Cardiac muscle cell (in vitro differentiated cells and primary cell): ENCODE results near the gene RECQL5. TPM values are rescaled to one million over a fixed set of nuclear protein-coding genes. Genes with fewer than 3 reads are reported as not detected.

ENCODE experiments used
- DNase-seq, 2 donors: peaks; one replicate each; pipeline versions ENCODE4 v3.0.0 to v3.0.0-alpha.2; 2010 to 2017; ENCODE audit warnings: low read depth in 1 of 2, low spot score in 1 of 2
- H3K27ac ChIP-seq: fragments of 200-600 bp; sonication (generic); 2 replicates; pipeline ENCODE4 v1.5.1; 2016
- H3K27me3 ChIP-seq: fragments of 200-600 bp; sonication (generic); 2 replicates; pipeline ENCODE4 v1.6.0; 2016; ENCODE audit warnings: control low read depth
- H3K36me3 ChIP-seq: fragments of 200-600 bp; sonication (generic); 2 replicates; pipeline ENCODE4 v1.5.1; 2016; ENCODE audit warnings: control low read depth
- H3K4me1 ChIP-seq: fragments of 200-600 bp; sonication (generic); 2 replicates; pipeline ENCODE4 v1.8.1; 2017; ENCODE audit warnings: low read depth, mild to moderate bottlenecking, mixed run types
- H3K4me3 ChIP-seq: fragments of 200-600 bp; sonication (generic); 2 replicates; pipeline ENCODE4 v1.5.1; 2016; ENCODE audit warnings: mild to moderate bottlenecking
- H3K9me3 ChIP-seq: fragments of 200-600 bp; sonication (generic); 2 replicates; pipeline ENCODE4 v1.5.1; 2017; ENCODE audit warnings: low read depth, mild to moderate bottlenecking, control low read depth
- polyA plus RNA-seq: library from polyadenylated mRNA; unstranded; fragments of >200 nt; fragmentation: Nextera tagmentation; extraction: Ambion mirVana; gene quantifications from 2 replicates; pipeline ENCODE4 v1.2.1, GENCODE V29; 2016
- total RNA-seq: library from RNA; depleted of rRNA; stranded (reverse); fragments of >200 nt; gene quantifications from 2 replicates; pipeline ENCODE4 v1.2.3, GENCODE V29; 2016
- TF ChIP-seq, protein P1 (sequence below): IDR thresholded peaks from 2 replicates; pipeline ENCODE4 v1.5.1; 2012; ENCODE audit warnings: low read depth, mild to moderate bottlenecking, low read length

RECQL5 gene
- total and polyA plus RNA-seq, 2 experiments from 2014 or later = 28.6 to 43.1 TPM

DNA sequence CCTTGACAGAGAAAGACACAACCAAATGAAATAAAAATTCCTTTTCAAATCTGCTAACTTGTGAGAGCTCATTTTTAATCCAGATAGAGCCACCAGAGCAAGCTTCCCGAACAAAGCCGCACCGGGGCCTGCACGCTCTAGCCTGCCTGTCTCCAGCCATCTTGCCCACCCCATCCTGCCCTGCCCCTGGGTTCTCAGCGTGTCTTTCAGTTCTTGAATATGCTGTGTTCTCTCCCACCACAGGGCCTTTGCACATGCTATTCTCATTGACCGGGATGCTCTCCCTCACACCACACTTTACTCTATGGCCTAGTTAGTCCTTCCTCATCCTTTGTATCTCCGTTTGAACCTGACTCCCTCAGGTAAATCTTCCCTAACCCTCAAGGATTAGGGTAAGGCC, 19.0 kb downstream of the RECQL5 start:
- Histone ChIP-seq H3K4me1 (no peaks in the 10 kb centered on the region), H3K9me3 (no peaks in the 10 kb centered on the region), H3K36me3 (peaks cover 14% of the 10 kb centered on the region), H3K27me3 (no peaks in the 10 kb centered on the region), H3K27ac (no peak overlapping the region), H3K4me3 (no peak overlapping the region)
- no peak for DNase-seq
- TF ChIP-seq, protein P1, sequence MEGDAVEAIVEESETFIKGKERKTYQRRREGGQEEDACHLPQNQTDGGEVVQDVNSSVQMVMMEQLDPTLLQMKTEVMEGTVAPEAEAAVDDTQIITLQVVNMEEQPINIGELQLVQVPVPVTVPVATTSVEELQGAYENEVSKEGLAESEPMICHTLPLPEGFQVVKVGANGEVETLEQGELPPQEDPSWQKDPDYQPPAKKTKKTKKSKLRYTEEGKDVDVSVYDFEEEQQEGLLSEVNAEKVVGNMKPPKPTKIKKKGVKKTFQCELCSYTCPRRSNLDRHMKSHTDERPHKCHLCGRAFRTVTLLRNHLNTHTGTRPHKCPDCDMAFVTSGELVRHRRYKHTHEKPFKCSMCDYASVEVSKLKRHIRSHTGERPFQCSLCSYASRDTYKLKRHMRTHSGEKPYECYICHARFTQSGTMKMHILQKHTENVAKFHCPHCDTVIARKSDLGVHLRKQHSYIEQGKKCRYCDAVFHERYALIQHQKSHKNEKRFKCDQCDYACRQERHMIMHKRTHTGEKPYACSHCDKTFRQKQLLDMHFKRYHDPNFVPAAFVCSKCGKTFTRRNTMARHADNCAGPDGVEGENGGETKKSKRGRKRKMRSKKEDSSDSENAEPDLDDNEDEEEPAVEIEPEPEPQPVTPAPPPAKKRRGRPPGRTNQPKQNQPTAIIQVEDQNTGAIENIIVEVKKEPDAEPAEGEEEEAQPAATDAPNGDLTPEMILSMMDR = no peak

DNA sequence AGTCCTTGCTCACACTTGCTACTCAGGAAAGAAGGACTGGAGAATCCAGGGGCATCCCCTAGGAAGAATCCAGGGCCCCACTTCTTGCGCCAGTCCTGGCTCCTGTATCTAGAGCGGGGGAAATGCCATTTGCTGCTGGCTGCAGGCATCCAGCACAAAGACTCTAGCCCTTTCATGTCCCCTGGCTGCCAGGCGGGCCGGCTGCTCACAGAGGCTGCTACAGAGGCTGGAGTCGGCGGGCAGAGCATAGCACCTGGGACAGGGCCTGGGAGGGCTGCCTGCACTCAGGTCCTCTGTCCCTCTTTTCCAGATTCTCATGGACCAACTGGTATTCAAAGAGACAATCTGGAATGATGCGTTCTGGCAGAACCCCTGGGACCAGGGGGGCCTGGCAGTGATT, 19.9 kb downstream of the RECQL5 start:
- Histone ChIP-seq H3K27ac (no peak overlapping the region), H3K9me3 (no peaks in the 10 kb centered on the region), H3K4me3 (no peak overlapping the region), H3K27me3 (no peaks in the 10 kb centered on the region), H3K4me1 (no peaks in the 10 kb centered on the region), H3K36me3 (peaks cover 14% of the 10 kb centered on the region)
- TF ChIP-seq, protein P1 = no peak
- DNase-seq = no peak

DNA sequence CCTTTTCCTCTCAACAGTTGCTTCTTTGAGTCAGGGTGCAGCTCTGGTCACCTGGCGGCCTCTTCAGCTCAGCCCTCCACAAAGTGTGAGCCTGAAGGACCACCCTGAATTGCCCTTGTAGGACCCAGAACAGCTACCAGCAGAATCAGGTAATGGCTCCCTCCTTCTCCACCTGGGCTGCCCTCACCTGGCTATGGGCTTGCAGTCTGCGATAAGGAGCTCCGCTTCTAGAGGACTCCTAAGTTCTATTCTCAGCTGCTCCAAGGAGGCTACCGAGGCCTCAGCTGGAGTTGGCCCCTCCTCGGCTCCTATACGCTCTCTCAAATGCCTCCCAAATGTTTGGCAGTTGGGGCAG, 20.3 kb downstream of the RECQL5 start:
- H3K27ac ChIP-seq = no peak overlapping the region
- no peaks in the 10 kb centered on the region for H3K27me3 ChIP-seq
- DNase-seq = no peak
- TF ChIP-seq, protein P1 = no peak
- H3K4me3 ChIP-seq = no peak overlapping the region
- H3K9me3 ChIP-seq = no peaks in the 10 kb centered on the region
- peaks cover 12% of the 10 kb centered on the region for H3K36me3 ChIP-seq
- no peaks in the 10 kb centered on the region for H3K4me1 ChIP-seq

DNA sequence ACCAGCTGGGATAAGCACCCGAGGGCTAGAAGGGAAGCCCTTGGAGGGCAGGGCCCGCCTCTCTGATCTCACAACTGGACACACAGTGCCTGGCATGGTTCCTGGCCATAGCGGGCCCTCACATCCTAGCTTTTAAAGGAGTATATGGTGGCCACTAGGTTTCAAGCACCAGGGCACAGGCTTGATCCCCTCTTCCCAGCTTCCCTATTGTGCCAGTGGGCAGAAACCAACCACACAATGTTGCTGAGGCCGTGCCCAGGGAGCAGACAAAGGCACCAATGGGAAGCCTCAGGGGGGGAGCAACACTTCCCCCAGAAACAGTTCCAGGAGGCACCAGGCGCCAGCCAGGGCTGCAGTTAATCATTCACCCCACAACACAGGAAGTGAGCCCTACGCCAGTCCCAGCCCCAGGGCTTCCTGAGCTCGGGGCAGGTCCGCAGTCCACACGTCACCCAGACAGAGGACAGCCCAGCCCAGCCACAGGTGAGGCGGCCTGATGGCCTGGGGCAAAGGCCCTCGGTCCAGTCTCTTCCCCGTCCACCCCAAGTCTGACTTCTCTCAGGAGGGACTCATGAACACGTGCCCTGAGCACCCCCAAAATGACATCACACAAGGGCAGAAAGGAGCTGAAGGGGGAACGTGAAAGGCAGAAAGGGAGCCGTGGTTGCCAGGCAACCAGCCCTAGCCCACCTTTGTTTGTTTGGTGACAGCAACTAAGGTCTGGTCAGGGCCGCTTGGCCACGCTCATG, 20.9 kb downstream of the RECQL5 start:
- Histone ChIP-seq H3K36me3 (peaks cover 12% of the 10 kb centered on the region), H3K27ac (no peak overlapping the region)
- no peak for DNase-seq

GRCh38 chr17:75645501-75645888, 21.5 kb downstream of the RECQL5 start:
- Histone ChIP-seq H3K4me3 (no peak overlapping the region), H3K27me3 (no peaks in the 10 kb centered on the region), H3K27ac (no peak overlapping the region), H3K4me1 (no peaks in the 10 kb centered on the region), H3K9me3 (no peaks in the 10 kb centered on the region), H3K36me3 (peaks cover 8% of the 10 kb centered on the region)
- DNase-seq = no peak
- TF ChIP-seq, protein P1 = no peak

More for the DNA sequence above, 20.9 kb downstream of the RECQL5 start:
- no peaks in the 10 kb centered on the region for H3K4me1 ChIP-seq
- TF ChIP-seq, protein P1 = no peak
- no peaks in the 10 kb centered on the region for H3K9me3 ChIP-seq
- no peak overlapping the region for H3K4me3 ChIP-seq
- H3K27me3 ChIP-seq = no peaks in the 10 kb centered on the region

GRCh38 chr17:75643643-75644017, 23.3 kb downstream of the RECQL5 start:
- TF ChIP-seq, protein P1 = no peak
- Histone ChIP-seq H3K4me1 (no peaks in the 10 kb centered on the region), H3K27me3 (no peaks in the 10 kb centered on the region), H3K36me3 (no peaks in the 10 kb centered on the region), H3K4me3 (no peak overlapping the region), H3K27ac (no peak overlapping the region), H3K9me3 (no peaks in the 10 kb centered on the region)
- DNase-seq = no peak
